GM23338 (cell line): ENCODE measurements around the gene GRIA1. TPM values are rescaled to one million over a fixed set of nuclear protein-coding genes. Genes with fewer than 3 reads are reported as not detected.

ENCODE experiments used
- ATAC-seq: fragments of 200-7000 bp; cut with Tn5 transposase; 3 replicates; pipeline ENCODE4 v1.9.1; 2020
- DNase-seq: peaks from one replicate; pipeline ENCODE4 v3.0.0-alpha.2; 2015; ENCODE audit warnings: low spot score
- H2AFZ ChIP-seq: fragments of 200-600 bp; sonication (generic); 2 replicates; pipeline ENCODE4 v1.8.0; 2016; ENCODE audit warnings: antibody characterized with exemption, mild to moderate bottlenecking, moderate library complexity
- H3F3A ChIP-seq: fragments of 200-600 bp; sonication (generic); replicated peaks from 2 replicates; pipeline ENCODE4 v1.8.0; 2017; ENCODE audit warnings: antibody characterized with exemption, mixed run types, low read depth
- H3K27ac ChIP-seq: fragments of 200-600 bp; sonication (generic); 2 replicates; pipeline ENCODE4 v1.6.1; 2016; ENCODE audit warnings: low read depth
- H3K27me3 ChIP-seq: fragments of 200-600 bp; sonication (generic); 2 replicates; pipeline ENCODE4 v1.8.0; 2016; ENCODE audit warnings: mild to moderate bottlenecking, mixed run types, moderate library complexity; ENCODE audit not compliant: insufficient read depth
- H3K36me3 ChIP-seq: fragments of 200-600 bp; sonication (generic); 2 replicates; pipeline ENCODE4 v1.8.0; 2016; ENCODE audit warnings: mild to moderate bottlenecking; ENCODE audit not compliant: insufficient read depth
- H3K4me1 ChIP-seq: fragments of 200-600 bp; sonication (generic); 2 replicates; pipeline ENCODE4 v1.8.0; 2016; ENCODE audit warnings: mild to moderate bottlenecking, moderate library complexity; ENCODE audit not compliant: insufficient read depth
- H3K4me2 ChIP-seq: fragments of 200-600 bp; sonication (generic); 2 replicates; pipeline ENCODE4 v1.7.1; 2017; ENCODE audit warnings: mixed run types
- H3K4me3 ChIP-seq: fragments of 200-600 bp; sonication (generic); 2 replicates; pipeline ENCODE4 v1.6.1; 2016; ENCODE audit warnings: mixed run types
- H3K79me2 ChIP-seq: fragments of 200-600 bp; sonication (generic); replicated peaks from 2 replicates; pipeline ENCODE4 v1.8.0; 2017; ENCODE audit warnings: mild to moderate bottlenecking; ENCODE audit not compliant: insufficient read depth
- H3K9me2 ChIP-seq: fragments of 200-600 bp; sonication (generic); 2 replicates; pipeline ENCODE4 v1.8.0; 2017; ENCODE audit not compliant: insufficient read depth
- H4K20me1 ChIP-seq: fragments of 200-600 bp; sonication (generic); replicated peaks from 2 replicates; pipeline ENCODE4 v1.8.0; 2017; ENCODE audit warnings: mild to moderate bottlenecking; ENCODE audit not compliant: insufficient read depth
- H3K27ac Mint-ChIP-seq: 2 replicates; pipeline ENCODE4 v1.8.0; 2020; ENCODE audit warnings: inconsistent platforms, mild to moderate bottlenecking, moderate library complexity, mixed read lengths
- H3K27me3 Mint-ChIP-seq: 3 replicates; pipeline ENCODE4 v1.8.0; 2022; ENCODE audit warnings: low read depth, mild to moderate bottlenecking, moderate library complexity, mixed read lengths, inconsistent platforms; ENCODE audit not compliant: insufficient read depth, poor library complexity
- H3K36me3 Mint-ChIP-seq: 3 replicates; pipeline ENCODE4 v1.8.0; 2021; ENCODE audit warnings: low read depth, mild to moderate bottlenecking, inconsistent platforms, moderate library complexity, mixed read lengths
- H3K4me1 Mint-ChIP-seq: 3 replicates; pipeline ENCODE4 v1.8.0; 2020; ENCODE audit warnings: mild to moderate bottlenecking, inconsistent platforms, mixed read lengths
- H3K4me3 Mint-ChIP-seq: 3 replicates; pipeline ENCODE4 v1.8.0; 2021; ENCODE audit warnings: moderate library complexity, mild to moderate bottlenecking, inconsistent platforms, mixed read lengths
- H3K9me3 Mint-ChIP-seq: 3 replicates; pipeline ENCODE4 v1.8.0; 2020; ENCODE audit warnings: moderate library complexity, mild to moderate bottlenecking, inconsistent platforms, mixed read lengths
- CREB1 ChIP-seq: fragments of 250-450 bp; sonication (Bioruptor Pico); IDR thresholded peaks from 2 replicates; pipeline ENCODE4 v1.5.0; 2020; ENCODE audit warnings: low read depth, mild to moderate bottlenecking, moderate library complexity
- CTCF ChIP-seq, 2 experiments: fragments of 200-600 bp in 1 of 2; sonication (generic) in 1 of 2; conservative IDR thresholded peaks; 2 replicates each; pipeline versions ENCODE4 v1.5.1 to v1.6.1; 2016 to 2017; ENCODE audit warnings: antibody characterized with exemption in 2 of 2, low read depth in 2 of 2, mild to moderate bottlenecking in 2 of 2, moderate library complexity in 1 of 2
- ETS1 ChIP-seq: IDR thresholded peaks from 2 replicates; pipeline ENCODE4 v1.6.1; 2016; ENCODE audit warnings: antibody characterized with exemption
- EZH2 ChIP-seq: fragments of 200-600 bp; sonication (generic); IDR thresholded peaks from one replicate; pipeline ENCODE4 v1.8.0; 2017; ENCODE audit warnings: antibody characterized with exemption, mild to moderate bottlenecking, low read depth; ENCODE audit not compliant: unreplicated experiment
- EZH2phosphoT487 ChIP-seq: fragments of 200-600 bp; sonication (generic); IDR thresholded peaks from one replicate; pipeline ENCODE4 v1.8.1; 2018; ENCODE audit warnings: antibody characterized with exemption; ENCODE audit not compliant: unreplicated experiment
- JUNB ChIP-seq: IDR thresholded peaks from one replicate; pipeline ENCODE4 v1.6.1; 2016; ENCODE audit warnings: antibody characterized with exemption; ENCODE audit not compliant: unreplicated experiment
- NANOG ChIP-seq: IDR thresholded peaks from 2 replicates; pipeline ENCODE4 v1.6.1; 2016; ENCODE audit warnings: antibody characterized with exemption, borderline replicate concordance
- POLR2AphosphoS5 ChIP-seq: IDR thresholded peaks from 2 replicates; pipeline ENCODE4 v1.6.1; 2016; ENCODE audit warnings: antibody characterized with exemption, low read depth
- REST ChIP-seq: IDR thresholded peaks from one replicate; pipeline ENCODE4 v1.6.1; 2018; ENCODE audit warnings: antibody characterized with exemption; ENCODE audit not compliant: unreplicated experiment
- STAT1 ChIP-seq: IDR thresholded peaks from one replicate; pipeline ENCODE4 v1.6.1; 2016; ENCODE audit warnings: antibody characterized with exemption; ENCODE audit not compliant: unreplicated experiment
- ZNF114 ChIP-seq: fragments of 250-450 bp; sonication (Bioruptor Pico); IDR thresholded peaks from 2 replicates; pipeline ENCODE4 v1.5.0; 2020; ENCODE audit warnings: mild to moderate bottlenecking, moderate library complexity
- ZNF331 ChIP-seq: fragments of 250-450 bp; sonication (Bioruptor Pico); IDR thresholded peaks from 2 replicates; pipeline ENCODE4 v1.5.0; 2020; ENCODE audit warnings: low read depth, mild to moderate bottlenecking, moderate library complexity
- polyA plus RNA-seq: library from polyadenylated mRNA; unstranded; fragments of >200 nt; fragmentation: Nextera tagmentation; extraction: Ambion mirVana; gene quantifications from 2 replicates; pipeline ENCODE4 v1.2.1, GENCODE V29; 2016
- total RNA-seq: library from RNA; depleted of rRNA; stranded (reverse); fragments of >200 nt; shearing (Covaris generic); gene quantifications from 2 replicates; pipeline ENCODE4 v1.2.3, GENCODE V29; 2014

Gene GRIA1
- total and polyA plus RNA-seq, 2 experiments from 2014 or later = 1.0 to 1.7 TPM

- TF ChIP-seq REST (no peak), STAT1 (no peak), CREB1 (CRISPR knock-in tag) (no peak), JUNB (no peak), EZH2phosphoT487 (no peak), CTCF (conservative IDR thresholded peaks at IDR 0.05; ENCODE audit: low read depth in 2 of 2) (no peak)
These were observed 287.5 kb downstream of the GRIA1 start (continued) for GRCh38 chr5:153777681-153778581.

- H3K36me3 Mint-ChIP-seq = no peaks in the 10 kb centered on the region
- Histone ChIP-seq H3K4me3 (no peak overlapping the region), H2AFZ (no peak overlapping the region), H3K4me2 (no peak overlapping the region), H3K27me3 (no peaks in the 10 kb centered on the region), H3K4me1 (peaks cover 15% of the 10 kb centered on the region), H3K9me2 (peaks cover 5% of the 10 kb centered on the region), H3K36me3 (no peaks in the 10 kb centered on the region), H4K20me1 (no peaks in the 10 kb centered on the region), H3F3A (no peaks in the 10 kb centered on the region), H3K27ac (no peak overlapping the region), H3K79me2 (no peaks in the 10 kb centered on the region)
- H3K9me3 Mint-ChIP-seq = no peaks in the 10 kb centered on the region
- DNase-seq = no peak
- H3K4me1 Mint-ChIP-seq = peaks cover 36% of the 10 kb centered on the region
- ATAC-seq = no peak
- H3K27ac Mint-ChIP-seq = no peak overlapping the region
- peaks cover 5% of the 10 kb centered on the region for H3K27me3 Mint-ChIP-seq
- no peak overlapping the region for H3K4me3 Mint-ChIP-seq
- TF ChIP-seq NANOG = no peak
- TF ChIP-seq POLR2AphosphoS5 = no peak
- no peak for TF ChIP-seq EZH2
- TF ChIP-seq ZNF331 (CRISPR knock-in tag) = no peak
- TF ChIP-seq ZNF114 (CRISPR knock-in tag) = no peak
- no peak for TF ChIP-seq ETS1
- TF ChIP-seq STAT1 = no peak
- no peak for TF ChIP-seq CTCF (conservative IDR thresholded peaks at IDR 0.05; ENCODE audit: low read depth in 2 of 2)
- no peak for TF ChIP-seq REST
These were observed 289.4 kb downstream of the GRIA1 start for GRCh38 chr5:153779836-153780235.
